H1 (cell line): ENCODE results near the gene GALNT13. TPM values are rescaled to one million over a fixed set of nuclear protein-coding genes. Genes with fewer than 3 reads are reported as not detected.

Source experiments
- CTCF ChIA-PET: fragments of 300-600 bp; sonication (Branson Sonifier 250); formaldehyde crosslinking; loops from one replicate; lab custom pipeline; 2021; ENCODE audit not compliant: partially characterized antibody; lab: Charles Lee
- POLR2A ChIA-PET: fragments of 300-600 bp; sonication (Branson Sonifier 250); formaldehyde crosslinking; loops from one replicate; lab custom pipeline; 2021; ENCODE audit warnings: inconsistent platforms; ENCODE audit not compliant: partially characterized antibody; lab: Charles Lee
- DNase-seq, 2 experiments: peaks; one replicate each; pipeline versions ENCODE4 v3.0.0 to v3.0.0-alpha.2; 2010 to 2022; ENCODE audit warnings: low spot score in 2 of 2, low read depth in 1 of 2, mixed read lengths in 1 of 2
- FAIRE-seq: peaks from 2 replicates; lab custom pipeline; 2011; peaks lifted over from hg19 to GRCh38; lab: Jason Lieb, UNC
- H2AFZ ChIP-seq: 2 replicates; pipeline ENCODE4 v1.8.1; 2012; ENCODE audit warnings: low read length, inconsistent platforms
- H2AK5ac ChIP-seq: 2 replicates; pipeline ENCODE4 v1.6.1; 2013; ENCODE audit warnings: low read depth, low read length
- H2BK120ac ChIP-seq: replicated peaks from 2 replicates; pipeline ENCODE3; 2013; ENCODE audit warnings: low read depth, low read length, inconsistent platforms
- H2BK12ac ChIP-seq: 2 replicates; pipeline ENCODE4 v1.6.1; 2013; ENCODE audit warnings: low read depth, low read length
- H2BK15ac ChIP-seq: 2 replicates; pipeline ENCODE4 v1.6.1; 2013; ENCODE audit warnings: low read length
- H2BK20ac ChIP-seq: 2 replicates; pipeline ENCODE4 v1.6.1; 2013; ENCODE audit warnings: low read length
- H2BK5ac ChIP-seq: 2 replicates; pipeline ENCODE4 v1.6.1; 2013; ENCODE audit warnings: low read depth, low read length
- H3K14ac ChIP-seq: 2 replicates; pipeline ENCODE4 v1.6.1; 2013; ENCODE audit warnings: inconsistent platforms; ENCODE audit not compliant: insufficient read length
- H3K18ac ChIP-seq: 2 replicates; pipeline ENCODE4 v1.6.1; 2013; ENCODE audit warnings: low read length; ENCODE audit errors: extremely low read depth
- H3K23ac ChIP-seq: 2 replicates; pipeline ENCODE4 v1.6.1; 2013; ENCODE audit warnings: inconsistent platforms; ENCODE audit not compliant: insufficient read length
- H3K23me2 ChIP-seq: 2 replicates; pipeline ENCODE4 v1.6.1; 2013; ENCODE audit warnings: low read depth, low read length
- H3K27ac ChIP-seq: 2 replicates; pipeline ENCODE4 v1.6.1; 2011; ENCODE audit warnings: low read depth, low read length, inconsistent platforms
- H3K27me3 ChIP-seq, 4 experiments: replicated peaks in 1 of 4; 1 replicate in 1 of 4; 2 replicates in 3 of 4; pipeline versions ENCODE4 v1.6.1 to v1.8.1; 2011 to 2013; ENCODE audit warnings: low read length in 3 of 4, mild to moderate bottlenecking in 3 of 4, inconsistent platforms in 2 of 4, mixed read lengths in 2 of 4, moderate library complexity in 1 of 4; ENCODE audit not compliant: control insufficient read depth in 3 of 4, insufficient read depth in 3 of 4; ENCODE audit errors: extremely low read depth in 1 of 4
- H3K36me3 ChIP-seq, 4 experiments: 2 replicates each; pipeline versions ENCODE4 v1.6.1 to v1.8.1; 2011 to 2013; ENCODE audit warnings: mild to moderate bottlenecking in 4 of 4, low read length in 3 of 4, moderate library complexity in 2 of 4, control low read depth in 1 of 4, inconsistent platforms in 1 of 4; ENCODE audit not compliant: insufficient read depth in 4 of 4, control insufficient read depth in 2 of 4
- H3K4ac ChIP-seq: replicated peaks from 2 replicates; pipeline ENCODE3; 2013; ENCODE audit warnings: low read length, low read depth, mixed read lengths, inconsistent platforms; ENCODE audit not compliant: insufficient read length
- H3K4me1 ChIP-seq, 4 experiments: replicated peaks in 1 of 4; 1 replicate in 1 of 4; 2 replicates in 3 of 4; pipeline versions ENCODE4 v1.6.1 to v1.8.1; 2011 to 2013; ENCODE audit warnings: low read length in 3 of 4, inconsistent platforms in 2 of 4, mixed read lengths in 1 of 4; ENCODE audit not compliant: insufficient read depth in 4 of 4, control insufficient read depth in 3 of 4
- H3K4me2 ChIP-seq, 2 experiments: 2 replicates each; pipeline versions ENCODE4 v1.6.1 to v1.8.1; 2011 to 2013; ENCODE audit warnings: low read depth in 2 of 2, low read length in 2 of 2, control low read depth in 1 of 2, inconsistent platforms in 1 of 2, mild to moderate bottlenecking in 1 of 2; ENCODE audit not compliant: insufficient read depth in 1 of 2
- H3K4me3 ChIP-seq, 4 experiments: fragments of 200-600, 300-600 bp in 1 of 4; sonication (generic), shearing (Covaris generic), sonication (Bioruptor Twin) in 1 of 4; 2 replicates each; pipeline versions ENCODE4 v1.5.1 to v1.8.1; 2011 to 2016; ENCODE audit warnings: low read length in 4 of 4, low read depth in 3 of 4, control low read depth in 2 of 4, inconsistent platforms in 2 of 4, mild to moderate bottlenecking in 2 of 4, mixed read lengths in 1 of 4, moderate library complexity in 1 of 4; ENCODE audit not compliant: insufficient read depth in 2 of 4; ENCODE audit errors: extremely low read depth in 1 of 4
- H3K56ac ChIP-seq: replicated peaks from 2 replicates; pipeline ENCODE3; 2013; ENCODE audit warnings: low read depth, mild to moderate bottlenecking, mixed read lengths, low read length, inconsistent platforms; ENCODE audit not compliant: insufficient read length
- H3K79me1 ChIP-seq: 2 replicates; pipeline ENCODE4 v1.6.1; 2013; ENCODE audit warnings: low read depth, low read length, control low read depth
- H3K79me2 ChIP-seq, 2 experiments: 2 replicates each; pipeline versions ENCODE4 v1.6.1 to v1.8.1; 2012 to 2013; ENCODE audit warnings: low read length in 2 of 2, mild to moderate bottlenecking in 2 of 2, inconsistent platforms in 1 of 2; ENCODE audit not compliant: insufficient read depth in 2 of 2, control insufficient read depth in 1 of 2
- H3K9ac ChIP-seq, 4 experiments: replicated peaks in 1 of 4; 1 replicate in 1 of 4; 2 replicates in 3 of 4; pipeline versions ENCODE4 v1.6.1 to v1.8.1; 2011 to 2013; ENCODE audit warnings: low read depth in 3 of 4, low read length in 3 of 4, control low read depth in 2 of 4, mild to moderate bottlenecking in 2 of 4, moderate library complexity in 2 of 4, inconsistent platforms in 1 of 4; ENCODE audit errors: extremely low read depth in 1 of 4
- H3K9me3 ChIP-seq, 2 experiments: 2 replicates each; pipeline versions ENCODE4 v1.6.1 to v1.8.1; 2012 to 2013; ENCODE audit warnings: mild to moderate bottlenecking in 2 of 2, moderate library complexity in 2 of 2, control low read depth in 1 of 2, inconsistent platforms in 1 of 2, low read depth in 1 of 2, low read length in 1 of 2, mixed read lengths in 1 of 2; ENCODE audit not compliant: insufficient read depth in 2 of 2
- H4K20me1 ChIP-seq, 2 experiments: replicated peaks in 1 of 2; 2 replicates each; pipeline versions ENCODE3 to v1.8.1; 2011 to 2013; ENCODE audit warnings: inconsistent platforms in 2 of 2, low read length in 2 of 2, mild to moderate bottlenecking in 1 of 2; ENCODE audit not compliant: insufficient read depth in 2 of 2, control insufficient read depth in 1 of 2
- H4K5ac ChIP-seq: 2 replicates; pipeline ENCODE4 v1.6.1; 2013; ENCODE audit warnings: low read length, low read depth, mixed read lengths, inconsistent platforms; ENCODE audit not compliant: insufficient read length
- H4K8ac ChIP-seq: 2 replicates; pipeline ENCODE4 v1.8.0; 2013; ENCODE audit warnings: mild to moderate bottlenecking, moderate library complexity, low read length, inconsistent platforms; ENCODE audit not compliant: insufficient read depth; ENCODE audit errors: extremely low read depth
- H4K91ac ChIP-seq: replicated peaks from 2 replicates; pipeline ENCODE3; 2013; ENCODE audit warnings: low read length, mixed read lengths, inconsistent platforms; ENCODE audit not compliant: insufficient read length
- ATF2 ChIP-seq: IDR thresholded peaks from 2 replicates; pipeline ENCODE4 v1.6.1; 2012; ENCODE audit warnings: low read length, inconsistent platforms
- CEBPB ChIP-seq: IDR thresholded peaks from 2 replicates; pipeline ENCODE4 v1.6.1; 2012; ENCODE audit warnings: low read depth, low read length
- CHD2 ChIP-seq: IDR thresholded peaks from 2 replicates; pipeline ENCODE4 v1.6.1; 2012; ENCODE audit warnings: low read length, improper control_type of control experiment
- E2F6 ChIP-seq: IDR thresholded peaks from 2 replicates; pipeline ENCODE4 v1.6.1; 2012; ENCODE audit warnings: inconsistent platforms
- EP300 ChIP-seq, 2 experiments: IDR thresholded peaks; 1 replicate in 1 of 2; 2 replicates in 1 of 2; pipeline ENCODE4 v1.6.1; 2011 to 2012; ENCODE audit warnings: low read depth in 2 of 2, low read length in 2 of 2, mild to moderate bottlenecking in 2 of 2, borderline replicate concordance in 1 of 2, inconsistent platforms in 1 of 2, moderate library complexity in 1 of 2
- JUN ChIP-seq: IDR thresholded peaks from 2 replicates; pipeline ENCODE4 v1.6.1; 2011; ENCODE audit warnings: low read depth, mild to moderate bottlenecking, improper control_type of control experiment, low read length
- POU5F1 ChIP-seq: IDR thresholded peaks from 2 replicates; pipeline ENCODE4 v1.6.1; 2011; ENCODE audit warnings: low read depth, mild to moderate bottlenecking, low read length, moderate library complexity
- RAD21 ChIP-seq, 2 experiments: IDR thresholded peaks in 1 of 2; conservative IDR thresholded peaks in 1 of 2; 2 replicates each; pipeline ENCODE4 v1.6.1; 2011; ENCODE audit warnings: low read depth in 2 of 2, low read length in 2 of 2, improper control_type of control experiment in 1 of 2, inconsistent platforms in 1 of 2, mild to moderate bottlenecking in 1 of 2, moderate library complexity in 1 of 2
- RBBP5 ChIP-seq: IDR thresholded peaks from 2 replicates; pipeline ENCODE4 v1.7.1; 2012; ENCODE audit warnings: low read depth, mild to moderate bottlenecking, inconsistent platforms, low read length, moderate library complexity, borderline replicate concordance
- SP2 ChIP-seq: IDR thresholded peaks from 2 replicates; pipeline ENCODE4 v1.6.1; 2012; ENCODE audit warnings: mild to moderate bottlenecking, low read length, inconsistent platforms
- SP4 ChIP-seq: IDR thresholded peaks from 2 replicates; pipeline ENCODE4 v1.6.1; 2012; ENCODE audit warnings: low read length, inconsistent platforms
- WGBS, 2 experiments: shearing (Covaris generic) in 1 of 2; methylation state at CpG; one replicate each; pipeline versions ENCODE4 v1.1.6 to v1.1.7; 2013 to 2015; ENCODE audit warnings: low lambda C conversion rate in 2 of 2, mixed read lengths in 2 of 2, inconsistent platforms in 1 of 2, low coverage in 1 of 2, missing lambda C conversion rate in 1 of 2; ENCODE audit not compliant: insufficient replicate concordance in 2 of 2, insufficient coverage in 1 of 2, insufficient read length in 1 of 2; ENCODE audit errors: extremely low coverage in 1 of 2, missing lambda C conversion rate in 1 of 2; 5-methylcytosine and 5-hydroxymethylcytosine counted together
- polyA plus RNA-seq, 7 experiments: library from polyadenylated mRNA; depleted of rRNA in 3 of 7; stranded (reverse) in 5 of 7; unstranded in 2 of 7; fragments of >200 nt in 5 of 7; fragments of 200-250 nt in 2 of 7; gene quantifications; 1 replicate in 5 of 7; 2 replicates in 1 of 7; 4 replicates in 1 of 7; pipeline versions ENCODE4 v1.2.1 to v1.2.3, GENCODE V29; 2011 to 2013; ENCODE audit warnings: missing spikeins in 2 of 7, mixed read lengths in 2 of 7
- total RNA-seq: library from RNA; stranded (reverse); fragmentation: NEBNext Ultra II Directional; extraction: Animal tissue kit (Norgen Biotek cat#: 25700); gene quantifications from 2 replicates; pipeline ENCODE4 v1.2.1, GENCODE V29; 2021

GALNT13 gene
- total and polyA plus RNA-seq, 2 of the 8 experiments (the other 6 are each of a cell fraction or from before 2014, with no cell fraction given) = 3.2 to 9.6 TPM

GRCh38 chr2:154242687-154243086, 371.0 kb downstream of the GALNT13 start:
- Histone ChIP-seq H3K36me3 (no peaks in the 10 kb centered on the region), H3K14ac (no peak overlapping the region), H2BK15ac (no peak overlapping the region), H2BK20ac (no peak overlapping the region), H3K9me3 (no peaks in the 10 kb centered on the region), H3K4ac (no peak overlapping the region), H3K27ac (no peak overlapping the region), H3K23me2 (no peaks in the 10 kb centered on the region; the same call in 1 of the 2 replicates), H2BK5ac (no peak overlapping the region), H3K79me1 (no peaks in the 10 kb centered on the region), H3K9ac (no peak overlapping the region), H3K23ac (no peak overlapping the region), H4K5ac (no peak overlapping the region), H2BK120ac (no peak overlapping the region), H2AK5ac (no peak overlapping the region), H2BK12ac (no peak overlapping the region), H3K4me3 (no peak overlapping the region), H4K91ac (no peak overlapping the region), H4K8ac (no peak overlapping the region), H3K79me2 (no peaks in the 10 kb centered on the region), H3K4me2 (no peak overlapping the region), H2AFZ (no peak overlapping the region), H3K27me3 (no peaks in the 10 kb centered on the region), H3K56ac (no peak overlapping the region), H4K20me1 (no peaks in the 10 kb centered on the region), H3K4me1 (peaks cover 3 to 8% (median 5%) of the 10 kb centered on the region in 4 experiments; a peak in 5 of 7 replicates), H3K18ac (no peak overlapping the region)
- ChIA-PET POLR2A (no interaction called here), CTCF (no interaction called here)
- no peak for DNase-seq
- FAIRE-seq = no peak
- WGBS, 2 experiments = 96% methylated on average over 7 of the region's 7 CpGs; no CpG with 5 or more reads in 1 of the 2 experiments
- TF ChIP-seq RBBP5 (no peak), SP2 (no peak), RAD21 (IDR thresholded peaks at IDR 0.05 in 1 of 2, conservative IDR thresholded peaks at IDR 0.05 in 1 of 2; ENCODE audit: low read depth in 2 of 2, low read length in 2 of 2) (no peak), JUN (no peak), EP300 (IDR thresholded peaks at IDR 0.05; ENCODE audit: borderline replicate concordance in 1 of 2, low read depth in 2 of 2, low read length in 2 of 2) (no peak), CEBPB (no peak), CHD2 (no peak), POU5F1 (no peak), ATF2 (no peak), SP4 (no peak), E2F6 (no peak)
